Measurements from ENCODE around the gene TRMT1L. TPM values are rescaled to one million over a fixed set of nuclear protein-coding genes. Genes with fewer than 3 reads are reported as not detected.
A peak's percentile ranks its signal among the peaks of the same experiment; 100 is the strongest.
"Not testable (repeated sequence)": the region's sequence is repeated elsewhere in the genome, so short reads cannot be mapped to it uniquely, and the experiment has no call there.

The TRMT1L gene
- 10 to 100 TPM; 21.2 to 21.8 TPM for total RNA-seq
- 10 to 100 TPM; 14.1 to 15.1 TPM for polyA plus RNA-seq (ENCODE audit: insufficient read length in 2 of 2)
- long read RNA-seq, donor 1, full-length matches to known transcripts, result 1 of 1 reads
- long read RNA-seq, donor 1, partial matches to known transcripts, result 0 of 1 reads
- long read RNA-seq, donor 1, other reads (novel, unspliced or antisense), result 0 of 1 reads
- long read RNA-seq, donor 2, full-length matches to known transcripts, result 2 of 2 reads
- long read RNA-seq, donor 2, partial matches to known transcripts, result 0 of 2 reads
- long read RNA-seq, donor 2, other reads (novel, unspliced or antisense), result 0 of 2 reads
- long read RNA-seq, donor 3, result 0 reads
- long read RNA-seq, donor 4, full-length matches to known transcripts, result 1 of 1 reads
- long read RNA-seq, donor 4, partial matches to known transcripts, result 0 of 1 reads
- long read RNA-seq, donor 4, other reads (novel, unspliced or antisense), result 0 of 1 reads

- Histone ChIP-seq H3K9me3 (ENCODE audit: control insufficient read depth, insufficient read depth, low read length) (no peaks in the 10 kb centered on the region), H3K4me1 (ENCODE audit: control insufficient read depth, insufficient read depth, low read length) (no peaks in the 10 kb centered on the region), H3K4me3 (ENCODE audit: low read depth, low read length) (peak within 1 kb of the TSS; percentile 99), H3K27me3 (ENCODE audit: control insufficient read depth, insufficient read depth, low read length) (no peaks in the 10 kb centered on the region), H3K36me3 (ENCODE audit: control insufficient read depth, insufficient read depth, low read length) (no peaks in the 10 kb centered on the region), H3K27ac (ENCODE audit: low read depth, low read length) (peak within 1 kb of the TSS; percentile 100)
- WGBS (ENCODE audit: insufficient coverage), result 0% methylated on average over 52 of the region's 63 CpGs
- peak; percentile 97 to 100 (median 100) for DNase-seq (ENCODE audit: low read depth in 4 of 6, low spot score in 6 of 6)
Measured at GRCh38 chr1:185156854-185157598, at the start of gene TRMT1L, which contains the start of gene SWT1. Gene TRMT1L, minus strand, starts transcription at chr1:185156953. Its CDS starts 241 bp downstream, at chr1:185156712. Gene SWT1, plus strand, starts transcription at chr1:185157167. Its CDS starts 3,675 bp downstream, at chr1:185160842.

DNA sequence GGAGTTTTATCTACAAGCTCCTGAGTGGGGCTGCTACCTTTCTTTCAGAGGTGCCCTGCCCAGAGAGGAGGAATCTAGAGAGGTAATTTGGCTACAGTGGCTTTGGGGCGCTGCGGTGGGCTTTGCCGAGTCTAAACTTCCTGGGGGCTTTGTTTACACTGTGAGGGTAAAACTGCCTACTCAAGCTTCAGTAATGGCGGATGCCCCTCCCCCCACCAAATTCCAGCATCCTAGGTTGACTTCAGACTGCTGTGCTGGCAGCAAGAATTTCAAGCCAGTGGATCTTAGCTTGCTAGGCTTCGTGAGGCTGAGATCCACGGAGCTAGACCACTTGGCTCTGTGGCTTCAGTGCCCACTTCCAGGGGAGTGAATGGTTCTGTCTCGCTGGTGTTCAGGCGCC is 44.1 kb upstream of the TRMT1L start:
- no peaks in the 10 kb centered on the region for H3K4me1 ChIP-seq (ENCODE audit: control insufficient read depth, insufficient read depth, low read length)
- no peaks in the 10 kb centered on the region for H3K27me3 ChIP-seq (ENCODE audit: control insufficient read depth, insufficient read depth, low read length)
- peaks cover under 1% of the 10 kb centered on the region for H3K36me3 ChIP-seq (ENCODE audit: control insufficient read depth, insufficient read depth, low read length)
- H3K9me3 ChIP-seq (ENCODE audit: control insufficient read depth, insufficient read depth, low read length), result no peaks in the 10 kb centered on the region
- H3K27ac ChIP-seq (ENCODE audit: low read depth, low read length), result no peak overlapping the region
- no peak overlapping the region for H3K4me3 ChIP-seq (ENCODE audit: low read depth, low read length)
- 98% methylated on average over 6 of the region's 8 CpGs for WGBS (ENCODE audit: insufficient coverage)
- no peak for DNase-seq (ENCODE audit: low read depth in 4 of 6, low spot score in 6 of 6)

- 93% methylated on average over 3 of the region's 4 CpGs for WGBS (ENCODE audit: insufficient coverage)
- H3K27ac ChIP-seq (ENCODE audit: low read depth, low read length), result not testable (repeated sequence)
Measured at GRCh38 chr1:185198712-185199111, 42.0 kb upstream of the TRMT1L start.

GRCh38 chr1:185193756-185194155 is 37.0 kb upstream of the TRMT1L start:
- Histone ChIP-seq H3K9me3 (ENCODE audit: control insufficient read depth, insufficient read depth, low read length) (no peaks in the 10 kb centered on the region), H3K4me1 (ENCODE audit: control insufficient read depth, insufficient read depth, low read length) (no peaks in the 10 kb centered on the region), H3K27me3 (ENCODE audit: control insufficient read depth, insufficient read depth, low read length) (no peaks in the 10 kb centered on the region), H3K27ac (ENCODE audit: low read depth, low read length) (no peak overlapping the region), H3K4me3 (ENCODE audit: low read depth, low read length) (no peak overlapping the region), H3K36me3 (ENCODE audit: control insufficient read depth, insufficient read depth, low read length) (peaks cover 3% of the 10 kb centered on the region)
- no CpG with 5 or more reads among the region's 1 CpG for WGBS (ENCODE audit: insufficient coverage)
- DNase-seq (ENCODE audit: low read depth in 4 of 6, low spot score in 6 of 6), result no peak

More at GRCh38 chr1:185198712-185199111, 42.0 kb upstream of the TRMT1L start:
- not testable (repeated sequence) for H3K4me3 ChIP-seq (ENCODE audit: low read depth, low read length); DNase-seq (ENCODE audit: low read depth in 4 of 6, low spot score in 6 of 6); H3K27me3 ChIP-seq (ENCODE audit: control insufficient read depth, insufficient read depth, low read length); H3K9me3 ChIP-seq (ENCODE audit: control insufficient read depth, insufficient read depth, low read length); H3K36me3 ChIP-seq (ENCODE audit: control insufficient read depth, insufficient read depth, low read length); H3K4me1 ChIP-seq (ENCODE audit: control insufficient read depth, insufficient read depth, low read length)

- Histone ChIP-seq H3K36me3 (ENCODE audit: control insufficient read depth, insufficient read depth, low read length) (peaks cover 6% of the 10 kb centered on the region), H3K27me3 (ENCODE audit: control insufficient read depth, insufficient read depth, low read length) (no peaks in the 10 kb centered on the region)
- 19% methylated on average over 3 of the region's 5 CpGs for WGBS (ENCODE audit: insufficient coverage)
Measured at GRCh38 chr1:185170291-185170848, 13.6 kb upstream of the TRMT1L start.

DNA sequence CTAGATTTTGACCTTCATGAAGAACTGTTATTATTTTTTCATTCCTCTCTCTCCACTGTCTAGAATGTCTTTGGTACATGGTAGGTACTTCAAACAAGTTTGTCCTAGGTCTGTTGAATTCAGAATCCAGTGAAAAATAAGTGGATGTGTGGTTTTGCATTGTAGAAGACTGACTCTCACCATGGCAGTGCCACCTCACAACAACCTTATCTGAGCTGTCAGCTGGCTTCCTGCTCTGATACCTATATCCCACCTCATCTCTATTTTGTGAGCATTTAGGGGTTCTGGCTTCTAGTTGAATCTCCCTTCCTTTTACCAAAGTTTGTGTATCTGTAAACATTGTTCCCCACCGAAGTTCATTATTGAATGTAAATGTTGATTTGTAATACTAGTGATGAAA is 9.4 kb upstream of the TRMT1L start:
- Histone ChIP-seq H3K4me3 (ENCODE audit: low read depth, low read length) (no peak overlapping the region), H3K36me3 (ENCODE audit: control insufficient read depth, insufficient read depth, low read length) (peaks cover 9% of the 10 kb centered on the region), H3K27ac (ENCODE audit: low read depth, low read length) (no peak overlapping the region), H3K9me3 (ENCODE audit: control insufficient read depth, insufficient read depth, low read length) (no peaks in the 10 kb centered on the region), H3K4me1 (ENCODE audit: control insufficient read depth, insufficient read depth, low read length) (no peaks in the 10 kb centered on the region), H3K27me3 (ENCODE audit: control insufficient read depth, insufficient read depth, low read length) (no peaks in the 10 kb centered on the region)
- WGBS (ENCODE audit: insufficient coverage), result no CpG with 5 or more reads among the region's 1 CpG
- DNase-seq (ENCODE audit: low read depth in 4 of 6, low spot score in 6 of 6), result no peak

More at GRCh38 chr1:185170291-185170848, 13.6 kb upstream of the TRMT1L start:
- no peak overlapping the region for H3K4me3 ChIP-seq (ENCODE audit: low read depth, low read length)
- DNase-seq (ENCODE audit: low read depth in 4 of 6, low spot score in 6 of 6), result peak; percentile 42 to 88 (median 58)
- no peak overlapping the region for H3K27ac ChIP-seq (ENCODE audit: low read depth, low read length)
- no peaks in the 10 kb centered on the region for H3K9me3 ChIP-seq (ENCODE audit: control insufficient read depth, insufficient read depth, low read length)
- H3K4me1 ChIP-seq (ENCODE audit: control insufficient read depth, insufficient read depth, low read length), result no peaks in the 10 kb centered on the region

DNA sequence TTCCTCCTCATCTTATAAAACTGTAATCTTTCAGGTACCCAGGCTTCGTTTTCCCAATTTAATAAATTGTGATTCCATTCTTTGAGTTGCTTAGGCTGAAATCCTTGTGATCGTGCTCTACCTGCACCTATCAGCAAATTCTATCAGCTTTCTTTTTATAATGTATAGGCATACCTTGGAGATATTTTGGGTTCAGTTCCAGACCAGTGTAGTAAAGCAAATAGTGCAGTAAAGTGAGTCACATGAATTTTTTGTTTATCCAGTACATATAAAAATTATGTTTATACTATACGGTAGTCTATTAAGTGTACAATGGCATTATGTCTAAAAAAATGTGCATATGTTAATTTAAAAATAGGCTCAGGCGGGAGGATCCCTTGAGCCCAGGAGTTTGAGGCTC is 5.7 kb upstream of the TRMT1L start:
- Histone ChIP-seq H3K4me3 (ENCODE audit: low read depth, low read length) (no peak overlapping the region), H3K27me3 (ENCODE audit: control insufficient read depth, insufficient read depth, low read length) (no peaks in the 10 kb centered on the region), H3K9me3 (ENCODE audit: control insufficient read depth, insufficient read depth, low read length) (no peaks in the 10 kb centered on the region), H3K27ac (ENCODE audit: low read depth, low read length) (no peak overlapping the region), H3K4me1 (ENCODE audit: control insufficient read depth, insufficient read depth, low read length) (no peaks in the 10 kb centered on the region), H3K36me3 (ENCODE audit: control insufficient read depth, insufficient read depth, low read length) (peaks cover 8% of the 10 kb centered on the region)
- 100% methylated on average over 1 of the region's 4 CpGs for WGBS (ENCODE audit: insufficient coverage)
- DNase-seq (ENCODE audit: low read depth in 4 of 6, low spot score in 6 of 6), result no peak

- Histone ChIP-seq H3K4me1 (ENCODE audit: control insufficient read depth, insufficient read depth, low read length) (no peaks in the 10 kb centered on the region), H3K27ac (ENCODE audit: low read depth, low read length) (no peak overlapping the region), H3K9me3 (ENCODE audit: control insufficient read depth, insufficient read depth, low read length) (no peaks in the 10 kb centered on the region), H3K27me3 (ENCODE audit: control insufficient read depth, insufficient read depth, low read length) (no peaks in the 10 kb centered on the region), H3K4me3 (ENCODE audit: low read depth, low read length) (no peak overlapping the region), H3K36me3 (ENCODE audit: control insufficient read depth, insufficient read depth, low read length) (peaks cover 3% of the 10 kb centered on the region)
- no CpG with 5 or more reads among the region's 3 CpGs for WGBS (ENCODE audit: insufficient coverage)
- no peak for DNase-seq (ENCODE audit: low read depth in 4 of 6, low spot score in 6 of 6)
Measured at GRCh38 chr1:185159966-185160365, 3.2 kb upstream of the TRMT1L start.

DNA sequence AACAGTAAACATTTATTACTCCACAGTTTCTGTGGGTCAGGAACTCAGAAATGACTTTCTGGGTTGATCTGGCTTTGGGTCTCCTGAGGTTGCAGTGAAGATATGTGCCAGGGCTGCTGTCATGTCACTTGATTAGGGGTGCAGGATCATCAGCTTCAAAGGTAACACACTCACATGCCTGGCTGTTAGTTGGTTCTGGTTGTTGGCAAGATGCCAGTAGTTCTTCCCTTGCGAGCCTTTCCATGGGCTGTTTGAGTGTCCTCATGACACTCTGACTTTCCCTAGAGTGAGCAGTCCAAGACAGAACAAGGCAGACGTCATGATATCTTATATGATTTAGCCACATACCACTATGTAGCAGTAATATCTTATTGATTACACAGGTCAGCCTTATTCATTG is 2.0 kb upstream of the TRMT1L start:
- peaks cover 3% of the 10 kb centered on the region for H3K36me3 ChIP-seq (ENCODE audit: control insufficient read depth, insufficient read depth, low read length)
- no peak overlapping the region for H3K4me3 ChIP-seq (ENCODE audit: low read depth, low read length)
- DNase-seq (ENCODE audit: low read depth in 4 of 6, low spot score in 6 of 6), result peak in 1 of 6 donors; percentile 15
- no CpG with 5 or more reads among the region's 2 CpGs for WGBS (ENCODE audit: insufficient coverage)
- H3K4me1 ChIP-seq (ENCODE audit: control insufficient read depth, insufficient read depth, low read length), result no peaks in the 10 kb centered on the region
- H3K9me3 ChIP-seq (ENCODE audit: control insufficient read depth, insufficient read depth, low read length), result no peaks in the 10 kb centered on the region
- no peak overlapping the region for H3K27ac ChIP-seq (ENCODE audit: low read depth, low read length)
- H3K27me3 ChIP-seq (ENCODE audit: control insufficient read depth, insufficient read depth, low read length), result no peaks in the 10 kb centered on the region
